HG03439 (cell line): ENCODE data around the gene LPP.

Source experiments
- ATAC-seq: cut with Tn5 transposase; IDR thresholded peaks from one replicate; pipeline ENCODE4 v1.9.1; 2021; ENCODE audit warnings: mild to moderate bottlenecking, moderate library complexity; ENCODE audit not compliant: unreplicated experiment

LPP gene

GRCh38 chr3:188497021-188497420 is 343.1 kb downstream of the LPP start:
- no peak for ATAC-seq

GRCh38 chr3:188503647-188504046 is 349.7 kb downstream of the LPP start:
- no peak for ATAC-seq

- no peak for ATAC-seq
These were observed 351.2 kb downstream of the LPP start for GRCh38 chr3:188505151-188505550.

- no peak for ATAC-seq
These were observed 352.0 kb downstream of the LPP start for GRCh38 chr3:188505911-188506310.

GRCh38 chr3:188506446-188506845 is 352.5 kb downstream of the LPP start:
- no peak for ATAC-seq

GRCh38 chr3:188507244-188507720 is 353.3 kb downstream of the LPP start:
- no peak for ATAC-seq

- ATAC-seq = no peak
These were observed 354.5 kb downstream of the LPP start for GRCh38 chr3:188508454-188508853.

- ATAC-seq = no peak
These were observed 355.4 kb downstream of the LPP start for GRCh38 chr3:188509316-188509715.

GRCh38 chr3:188510366-188510765 is 356.4 kb downstream of the LPP start:
- ATAC-seq = no peak

GRCh38 chr3:188513662-188514328 is 359.8 kb downstream of the LPP start:
- no peak for ATAC-seq

GRCh38 chr3:188516515-188516914 is 362.6 kb downstream of the LPP start:
- ATAC-seq = no peak

GRCh38 chr3:188518416-188518815 is 364.5 kb downstream of the LPP start:
- ATAC-seq = no peak

- no peak for ATAC-seq
These were observed 365.0 kb downstream of the LPP start for GRCh38 chr3:188518835-188519452.

GRCh38 chr3:188520466-188520865 is 366.5 kb downstream of the LPP start:
- no peak for ATAC-seq

- ATAC-seq = no peak
These were observed 368.2 kb downstream of the LPP start for GRCh38 chr3:188522115-188522514.

- no peak for ATAC-seq
These were observed 369.3 kb downstream of the LPP start for GRCh38 chr3:188523291-188523690.

GRCh38 chr3:188524052-188524451 is 370.1 kb downstream of the LPP start:
- no peak for ATAC-seq

- ATAC-seq = no peak
These were observed 372.1 kb downstream of the LPP start for GRCh38 chr3:188526057-188526456.

GRCh38 chr3:188527389-188527788 is 373.4 kb downstream of the LPP start:
- no peak for ATAC-seq

GRCh38 chr3:188528396-188528795 is 374.4 kb downstream of the LPP start:
- ATAC-seq = no peak

- ATAC-seq = no peak
These were observed 375.3 kb downstream of the LPP start for GRCh38 chr3:188529228-188529627.

- ATAC-seq = no peak
These were observed 376.3 kb downstream of the LPP start for GRCh38 chr3:188530226-188530625.

GRCh38 chr3:188531210-188531609 is 377.3 kb downstream of the LPP start:
- no peak for ATAC-seq
